DOHH2 (cell line): Measurements from ENCODE around the gene PRKG2.

Experiments
- H3F3A ChIP-seq: fragments of 200-600 bp; sonication (generic), shearing (Covaris generic); 2 replicates; pipeline ENCODE4 v1.6.0; 2016; ENCODE audit warnings: antibody characterized with exemption, mild to moderate bottlenecking; ENCODE audit not compliant: control insufficient read depth, insufficient read depth
- H3K27ac ChIP-seq: fragments of 200-600 bp; sonication (generic); 2 replicates; pipeline ENCODE4 v1.5.1; 2014; ENCODE audit warnings: low read depth, mild to moderate bottlenecking, low read length, moderate library complexity
- H3K27me3 ChIP-seq: fragments of 200-600 bp; sonication (generic); 2 replicates; pipeline ENCODE4 v1.6.1; 2014; ENCODE audit warnings: mild to moderate bottlenecking, low read length, mixed read lengths; ENCODE audit not compliant: control insufficient read depth
- H3K36me3 ChIP-seq: fragments of 200-600 bp; sonication (generic); 2 replicates; pipeline ENCODE4 v1.6.1; 2014; ENCODE audit warnings: mild to moderate bottlenecking, low read length, moderate library complexity, mixed read lengths; ENCODE audit not compliant: control insufficient read depth
- H3K4me1 ChIP-seq: fragments of 200-600 bp; sonication (generic); 2 replicates; pipeline ENCODE4 v1.6.1; 2014; ENCODE audit warnings: mild to moderate bottlenecking, low read length, mixed read lengths; ENCODE audit not compliant: control insufficient read depth
- H3K4me2 ChIP-seq: fragments of 200-600 bp; sonication (generic); 2 replicates; pipeline ENCODE4 v1.6.0; 2014; ENCODE audit warnings: mild to moderate bottlenecking, low read length, moderate library complexity
- H3K4me3 ChIP-seq: fragments of 200-600 bp; sonication (generic); 2 replicates; pipeline ENCODE4 v1.5.1; 2014; ENCODE audit warnings: mild to moderate bottlenecking, low read length, mixed read lengths
- H3K79me2 ChIP-seq: fragments of 200-600 bp; sonication (generic); 2 replicates; pipeline ENCODE4 v1.6.1; 2014; ENCODE audit warnings: mild to moderate bottlenecking, low read length, mixed read lengths; ENCODE audit not compliant: control insufficient read depth
- H3K9me2 ChIP-seq: fragments of 200-600 bp; sonication (generic); replicated peaks from 2 replicates; pipeline ENCODE4 v1.6.1; 2014; ENCODE audit warnings: mild to moderate bottlenecking, low read length, mixed read lengths; ENCODE audit not compliant: control insufficient read depth
- H3K9me3 ChIP-seq: fragments of 200-600 bp; sonication (generic); 2 replicates; pipeline ENCODE4 v1.6.1; 2014; ENCODE audit warnings: antibody characterized with exemption, low read length, mixed read lengths; ENCODE audit not compliant: control insufficient read depth, insufficient read depth
- H4K20me1 ChIP-seq: fragments of 200-600 bp; sonication (generic); 2 replicates; pipeline ENCODE4 v1.6.0; 2014; ENCODE audit warnings: low read depth, mild to moderate bottlenecking, antibody characterized with exemption, low read length, moderate library complexity; ENCODE audit not compliant: control insufficient read depth, insufficient read depth
- CTCF ChIP-seq: fragments of 200-600 bp; sonication (generic); IDR thresholded peaks from one replicate; pipeline ENCODE4 v1.5.1; 2014; ENCODE audit warnings: antibody characterized with exemption, mild to moderate bottlenecking, low read depth, low read length; ENCODE audit not compliant: poor library complexity, severe bottlenecking
- EZH2phosphoT487 ChIP-seq: fragments of 200-600 bp; sonication (generic); IDR thresholded peaks from 2 replicates; pipeline ENCODE4 v1.6.1; 2017; ENCODE audit warnings: borderline replicate concordance, mild to moderate bottlenecking, antibody characterized with exemption, low read length, moderate library complexity, mixed read lengths

The PRKG2 gene

GRCh38 chr4:81237791-81238190 lies 22.8 kb upstream of the PRKG2 start:
- Histone ChIP-seq H3K27me3 (no peaks in the 10 kb centered on the region), H3K36me3 (no peaks in the 10 kb centered on the region), H3F3A (no peaks in the 10 kb centered on the region), H3K4me1 (no peaks in the 10 kb centered on the region), H3K4me2 (no peak overlapping the region), H4K20me1 (no peaks in the 10 kb centered on the region), H3K79me2 (no peaks in the 10 kb centered on the region), H3K9me2 (no peaks in the 10 kb centered on the region), H3K4me3 (no peak overlapping the region), H3K27ac (no peak overlapping the region), H3K9me3 (no peaks in the 10 kb centered on the region)
- TF ChIP-seq CTCF (no peak), EZH2phosphoT487 (no peak)

GRCh38 chr4:81235982-81236749 lies 21.1 kb upstream of the PRKG2 start:
- H3K9me2 ChIP-seq: no peaks in the 10 kb centered on the region
- H3K79me2 ChIP-seq: no peaks in the 10 kb centered on the region
- no peak overlapping the region for H3K27ac ChIP-seq
- H3K4me3 ChIP-seq: no peak overlapping the region
- no peak for TF ChIP-seq CTCF
- TF ChIP-seq EZH2phosphoT487: no peak
- no peaks in the 10 kb centered on the region for H4K20me1 ChIP-seq
- no peaks in the 10 kb centered on the region for H3K36me3 ChIP-seq
- no peak overlapping the region for H3K4me2 ChIP-seq
- H3K4me1 ChIP-seq: no peaks in the 10 kb centered on the region
- H3F3A ChIP-seq: no peaks in the 10 kb centered on the region
- H3K27me3 ChIP-seq: no peaks in the 10 kb centered on the region
- H3K9me3 ChIP-seq: peaks cover 7% of the 10 kb centered on the region; the same call in 1 of the 2 replicates

- no peaks in the 10 kb centered on the region for H4K20me1 ChIP-seq
- H3K9me3 ChIP-seq: peaks cover 12% of the 10 kb centered on the region; the same call in 1 of the 2 replicates
- no peaks in the 10 kb centered on the region for H3K36me3 ChIP-seq
- TF ChIP-seq CTCF: no peak
- TF ChIP-seq EZH2phosphoT487: no peak
- no peaks in the 10 kb centered on the region for H3K9me2 ChIP-seq
- no peak overlapping the region for H3K27ac ChIP-seq
- H3K4me2 ChIP-seq: no peak overlapping the region
- H3K4me1 ChIP-seq: no peaks in the 10 kb centered on the region
- no peaks in the 10 kb centered on the region for H3K27me3 ChIP-seq
- no peak overlapping the region for H3K4me3 ChIP-seq
- no peaks in the 10 kb centered on the region for H3F3A ChIP-seq
- no peaks in the 10 kb centered on the region for H3K79me2 ChIP-seq
Observed at GRCh38 chr4:81227968-81228367, 12.9 kb upstream of the PRKG2 start.
